DND-41 (cell line): ENCODE measurements around the gene HOPX.
"Not testable (repeated sequence)": the region's sequence is repeated elsewhere in the genome, so short reads cannot be mapped to it uniquely, and the experiment has no call there.

Source experiments
- ATAC-seq: fragments of 200-7000 bp; cut with Tn5 transposase; 3 replicates; pipeline ENCODE4 v1.9.1; 2021; ENCODE audit warnings: low read depth; ENCODE audit not compliant: insufficient read depth
- DNase-seq: peaks from one replicate; pipeline ENCODE4 v3.0.0-alpha.2; 2020
- H2AFZ ChIP-seq: 2 replicates; pipeline ENCODE4 v1.6.0; 2012; ENCODE audit warnings: low read depth, low read length
- H3K27ac ChIP-seq: 2 replicates; pipeline ENCODE4 v1.5.1; 2012; ENCODE audit warnings: low read length, inconsistent platforms
- H3K27me3 ChIP-seq: fragments of 200-600 bp; sonication (generic); 2 replicates; pipeline ENCODE4 v1.6.0; 2012; ENCODE audit warnings: low read length, mild to moderate bottlenecking, inconsistent platforms; ENCODE audit not compliant: insufficient read depth, poor library complexity
- H3K36me3 ChIP-seq: 2 replicates; pipeline ENCODE4 v1.5.1; 2012; ENCODE audit warnings: low read length, inconsistent platforms; ENCODE audit not compliant: insufficient read depth
- H3K4me1 ChIP-seq: 2 replicates; pipeline ENCODE4 v1.5.1; 2012; ENCODE audit warnings: mild to moderate bottlenecking, low read length; ENCODE audit not compliant: insufficient read depth
- H3K4me2 ChIP-seq: 2 replicates; pipeline ENCODE4 v1.6.0; 2012; ENCODE audit warnings: mild to moderate bottlenecking, moderate library complexity, low read length, inconsistent platforms; ENCODE audit not compliant: insufficient read depth
- H3K4me3 ChIP-seq, 2 experiments: fragments of 200-600 bp in 1 of 2; shearing (Covaris generic) in 1 of 2; 2 replicates each; pipeline ENCODE4 v1.5.1; 2012 to 2016; ENCODE audit warnings: inconsistent platforms in 2 of 2, low read length in 2 of 2, mild to moderate bottlenecking in 2 of 2, low read depth in 1 of 2, moderate library complexity in 1 of 2
- H3K79me2 ChIP-seq: 2 replicates; pipeline ENCODE4 v1.6.0; 2012; ENCODE audit warnings: low read length, inconsistent platforms; ENCODE audit not compliant: insufficient read depth
- H3K9ac ChIP-seq: 2 replicates; pipeline ENCODE4 v1.6.0; 2012; ENCODE audit warnings: low read depth, mild to moderate bottlenecking, inconsistent platforms, low read length, moderate library complexity
- H3K9me3 ChIP-seq: 2 replicates; pipeline ENCODE4 v1.5.1; 2012; ENCODE audit warnings: low read length, moderate library complexity, mild to moderate bottlenecking, inconsistent platforms; ENCODE audit not compliant: insufficient read depth, severe bottlenecking
- H4K20me1 ChIP-seq: 2 replicates; pipeline ENCODE4 v1.6.0; 2012; ENCODE audit warnings: low read length; ENCODE audit not compliant: insufficient read depth
- CTCF ChIP-seq: IDR thresholded peaks from 2 replicates; pipeline ENCODE4 v1.5.1; 2012; ENCODE audit warnings: borderline replicate concordance, low read length, moderate library complexity, mild to moderate bottlenecking; ENCODE audit not compliant: poor library complexity, severe bottlenecking; ENCODE audit errors: extremely low read depth
- EZH2 ChIP-seq: IDR thresholded peaks from 3 replicates; pipeline ENCODE4 v1.6.1; 2012; ENCODE audit warnings: borderline replicate concordance, low read depth, mild to moderate bottlenecking, moderate library complexity, low read length, inconsistent platforms; ENCODE audit not compliant: severe bottlenecking

Gene HOPX

GRCh38 chr4:56612282-56612681 lies 68.8 kb downstream of the HOPX start:
- ATAC-seq (no peak), DNase-seq (no peak)
- H4K20me1 ChIP-seq = no peaks in the 10 kb centered on the region
- no peak overlapping the region for H2AFZ ChIP-seq
- no peak overlapping the region for H3K9ac ChIP-seq
- no peak overlapping the region for H3K4me3 ChIP-seq
- no peaks in the 10 kb centered on the region for H3K36me3 ChIP-seq
- TF ChIP-seq CTCF (no peak), EZH2 (no peak)
- H3K27me3 ChIP-seq = peaks cover 2% of the 10 kb centered on the region
- H3K4me2 ChIP-seq = no peak overlapping the region
- no peaks in the 10 kb centered on the region for H3K9me3 ChIP-seq
- no peaks in the 10 kb centered on the region for H3K4me1 ChIP-seq
- H3K79me2 ChIP-seq = no peaks in the 10 kb centered on the region
- no peak overlapping the region for H3K27ac ChIP-seq

GRCh38 chr4:56611501-56611900 lies 69.6 kb downstream of the HOPX start:
- Histone ChIP-seq H3K79me2 (no peaks in the 10 kb centered on the region), H3K4me2 (no peak overlapping the region), H3K9ac (no peak overlapping the region), H4K20me1 (no peaks in the 10 kb centered on the region), H3K4me1 (no peaks in the 10 kb centered on the region), H2AFZ (no peak overlapping the region), H3K36me3 (no peaks in the 10 kb centered on the region), H3K9me3 (no peaks in the 10 kb centered on the region), H3K4me3 (no peak overlapping the region), H3K27me3 (peaks cover 2% of the 10 kb centered on the region), H3K27ac (no peak overlapping the region)
- TF ChIP-seq EZH2 (no peak), CTCF (no peak)
- no peak for DNase-seq
- ATAC-seq = no peak

GRCh38 chr4:56610170-56610569 lies 70.9 kb downstream of the HOPX start:
- not testable (repeated sequence) for H3K4me1 ChIP-seq, ATAC-seq, H3K4me3 ChIP-seq, H4K20me1 ChIP-seq, DNase-seq, H2AFZ ChIP-seq, H3K79me2 ChIP-seq, H3K27me3 ChIP-seq, H3K4me2 ChIP-seq, H3K27ac ChIP-seq, H3K9me3 ChIP-seq, H3K9ac ChIP-seq, H3K36me3 ChIP-seq

- Histone ChIP-seq H2AFZ (no peak overlapping the region), H4K20me1 (no peaks in the 10 kb centered on the region), H3K4me2 (no peak overlapping the region), H3K9ac (no peak overlapping the region), H3K4me1 (no peaks in the 10 kb centered on the region), H3K36me3 (no peaks in the 10 kb centered on the region), H3K9me3 (no peaks in the 10 kb centered on the region), H3K27ac (no peak overlapping the region), H3K4me3 (no peak overlapping the region), H3K79me2 (no peaks in the 10 kb centered on the region), H3K27me3 (no peaks in the 10 kb centered on the region)
- TF ChIP-seq CTCF = no peak
- no peak for TF ChIP-seq EZH2
- DNase-seq = no peak
- no peak for ATAC-seq
These were observed 73.2 kb downstream of the HOPX start for GRCh38 chr4:56607926-56608325.
